ENCODE measurements around the gene KDM4C. TPM values are rescaled to one million over a fixed set of nuclear protein-coding genes. Genes with fewer than 3 reads are reported as not detected.

KDM4C gene
- total and polyA plus RNA-seq, 10 donors = 11.1 to 85.5 (median 61.9) TPM

- H3K27me3 ChIP-seq (replicated peaks in 1 of 7) = no peaks in the 10 kb centered on the region
- no peak overlapping the region for H3K4me3 ChIP-seq
- intact Hi-C loops (cut with DNase I; ENCODE audit: low total_unique reads) = no loop called here
- no peaks in the 10 kb centered on the region for H3K4me1 ChIP-seq
- DNase-seq = no peak
- H3K36me3 ChIP-seq = peaks cover 0 to 57% (median 12%) of the 10 kb centered on the region in 6 donors
- H3K27ac ChIP-seq = no peak overlapping the region
- TF ChIP-seq CTCF (IDR thresholded peaks at IDR 0.05 in 8 of 11, conservative IDR thresholded peaks at IDR 0.05 in 3 of 11) = no peak
- no peak for TF ChIP-seq POLR2A (IDR thresholded peaks at IDR 0.05)
- TF ChIP-seq POLR2AphosphoS5 (IDR thresholded peaks at IDR 0.05) = no peak
- peaks cover 0 to 8% (median 4%) of the 10 kb centered on the region in 8 donors for H3K9me3 ChIP-seq
Observed at GRCh38 chr9:6829536-6829935, 71.8 kb downstream of the KDM4C start.

GRCh38 chr9:6833518-6834192 lies 75.9 kb downstream of the KDM4C start:
- no peaks in the 10 kb centered on the region for H3K27me3 ChIP-seq (replicated peaks in 1 of 7)
- TF ChIP-seq POLR2AphosphoS5 (IDR thresholded peaks at IDR 0.05) (no peak), POLR2A (IDR thresholded peaks at IDR 0.05) (no peak), CTCF (IDR thresholded peaks at IDR 0.05 in 8 of 11, conservative IDR thresholded peaks at IDR 0.05 in 3 of 11) (no peak)
- H3K4me1 ChIP-seq = no peaks in the 10 kb centered on the region
- peaks cover 0 to 63% (median 17%) of the 10 kb centered on the region in 6 donors for H3K36me3 ChIP-seq
- peaks cover 0 to 8% (median 4%) of the 10 kb centered on the region in 8 donors for H3K9me3 ChIP-seq
- WGBS, 5 donors = 84 to 91% (median 87%) methylated on average over 12 of the region's 12 CpGs
- no peak for DNase-seq
- H3K27ac ChIP-seq = no peak overlapping the region
- no peak overlapping the region for H3K4me3 ChIP-seq
- intact Hi-C loops (cut with DNase I; ENCODE audit: low total_unique reads) = no loop called here

GRCh38 chr9:6834306-6834705 lies 76.5 kb downstream of the KDM4C start:
- Histone ChIP-seq H3K27ac (no peak overlapping the region), H3K27me3 (replicated peaks in 1 of 7) (no peaks in the 10 kb centered on the region), H3K4me1 (no peaks in the 10 kb centered on the region), H3K36me3 (peaks cover 0 to 61% (median 17%) of the 10 kb centered on the region in 6 donors), H3K4me3 (no peak overlapping the region), H3K9me3 (peaks cover 0 to 8% (median 4%) of the 10 kb centered on the region in 8 donors)
- intact Hi-C loops (cut with DNase I; ENCODE audit: low total_unique reads) = no loop called here
- 94 to 98% (median 97%) methylated on average over 20 of the region's 20 CpGs for WGBS, 5 donors
- DNase-seq = no peak
- TF ChIP-seq POLR2A (IDR thresholded peaks at IDR 0.05) (no peak), POLR2AphosphoS5 (IDR thresholded peaks at IDR 0.05) (peak in 1 of 3 donors; percentile 20)

- TF ChIP-seq POLR2A (IDR thresholded peaks at IDR 0.05) (no peak), POLR2AphosphoS5 (IDR thresholded peaks at IDR 0.05) (no peak), CTCF (IDR thresholded peaks at IDR 0.05 in 8 of 11, conservative IDR thresholded peaks at IDR 0.05 in 3 of 11) (no peak)
Observed at GRCh38 chr9:6838158-6838557, 80.4 kb downstream of the KDM4C start.

More at GRCh38 chr9:6838158-6838557, 80.4 kb downstream of the KDM4C start:
- WGBS, 5 donors = 78 to 95% (median 79%) methylated on average over 6 of the region's 6 CpGs
- H3K9me3 ChIP-seq = no peaks in the 10 kb centered on the region
- peaks cover 0 to 55% (median 13%) of the 10 kb centered on the region in 6 donors for H3K36me3 ChIP-seq
- H3K27me3 ChIP-seq (replicated peaks in 1 of 7) = no peaks in the 10 kb centered on the region
- intact Hi-C loops (cut with DNase I; ENCODE audit: low total_unique reads) = no loop called here
- no peak for DNase-seq
- no peak overlapping the region for H3K4me3 ChIP-seq
- H3K27ac ChIP-seq = no peak overlapping the region
- no peaks in the 10 kb centered on the region for H3K4me1 ChIP-seq
